Forelimb muscle (tissue), 1 donor: ENCODE measurements around the gene RAB3IL1. TPM values are rescaled to one million over a fixed set of nuclear protein-coding genes. Genes with fewer than 3 reads are reported as not detected.
"Not testable (repeated sequence)": the region's sequence is repeated elsewhere in the genome, so short reads cannot be mapped to it uniquely, and the experiment has no call there.

Experiments
- DNase-seq: peaks from one replicate; pipeline ENCODE4 v3.0.0-alpha.2; 2013; ENCODE audit warnings: low read depth
- polyA plus RNA-seq: library from polyadenylated mRNA; unstranded; fragments of 120-200 nt; gene quantifications from one replicate; pipeline ENCODE4 v1.2.1, GENCODE V29; 2013; ENCODE audit not compliant: insufficient read length

Gene RAB3IL1
- polyA plus RNA-seq, 1 donor: 25.9 TPM

DNA sequence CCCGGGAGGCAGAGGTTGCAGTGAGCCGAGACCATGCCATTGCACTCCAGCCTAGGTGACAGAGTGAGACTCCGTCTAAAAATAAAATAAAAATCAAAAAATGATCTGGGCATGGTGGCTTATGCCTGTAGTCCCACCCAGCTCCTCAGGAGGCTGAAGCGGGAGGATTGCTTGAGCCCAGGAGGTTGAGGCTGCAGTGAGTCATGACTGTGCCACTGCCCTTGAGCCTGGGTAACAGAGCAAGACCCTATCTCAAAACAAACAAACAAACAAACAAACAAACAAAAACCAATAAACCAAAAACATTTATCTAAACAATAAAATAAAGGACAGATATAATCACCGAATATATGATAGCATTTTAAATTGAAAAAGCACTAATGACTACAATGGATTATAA is 36.3 kb upstream of the RAB3IL1 start:
- DNase-seq: not testable (repeated sequence)

DNA sequence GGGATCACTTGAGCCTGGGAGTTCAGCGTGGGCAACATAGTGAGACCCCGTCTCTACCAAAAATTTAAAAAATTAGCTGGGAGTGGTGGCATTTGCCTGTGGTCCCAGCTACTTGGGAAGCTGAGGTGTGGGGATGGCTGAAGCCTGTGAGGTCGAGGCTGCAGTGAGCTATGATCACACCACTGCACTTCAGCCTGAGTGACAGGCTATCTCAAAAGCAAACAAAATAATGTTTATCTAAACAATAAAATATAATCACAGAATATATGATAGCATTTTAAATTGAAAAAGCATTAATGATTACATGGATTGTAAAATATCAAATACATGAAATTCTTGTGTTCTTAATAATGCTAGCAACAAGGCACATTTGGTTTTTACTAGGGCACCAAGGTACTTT is 35.5 kb upstream of the RAB3IL1 start:
- no peak for DNase-seq

DNA sequence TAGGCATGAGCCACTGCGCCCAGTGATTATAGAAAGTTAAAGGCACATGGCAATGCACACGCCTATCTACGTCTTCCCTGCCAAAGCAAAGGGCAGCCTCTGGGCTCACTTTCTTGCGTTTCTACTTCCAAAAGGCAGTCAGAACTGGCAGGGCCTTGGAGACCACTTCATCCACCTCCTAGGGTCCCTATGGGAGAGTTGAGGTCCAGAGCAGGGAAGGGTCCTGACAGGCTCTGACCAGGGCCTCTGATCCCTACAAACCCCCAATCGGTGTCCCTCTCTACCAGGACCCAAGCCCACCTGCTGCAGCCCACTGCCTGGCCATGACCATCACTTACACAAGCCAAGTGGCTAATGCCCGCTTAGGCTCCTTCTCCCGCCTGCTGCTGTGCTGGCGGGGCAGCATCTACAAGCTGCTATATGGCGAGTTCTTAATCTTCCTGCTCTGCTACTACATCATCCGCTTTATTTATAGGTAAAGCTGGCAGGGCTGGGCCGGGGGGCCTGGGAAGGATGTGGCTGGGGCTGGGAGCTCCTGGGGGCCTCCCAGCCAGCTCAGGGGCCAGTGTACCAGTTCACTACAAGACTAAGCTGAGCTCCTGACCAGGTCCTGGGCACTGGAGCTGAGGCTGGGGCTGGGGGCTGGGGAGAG is 34.2 kb upstream of the RAB3IL1 start:
- DNase-seq: no peak

DNA sequence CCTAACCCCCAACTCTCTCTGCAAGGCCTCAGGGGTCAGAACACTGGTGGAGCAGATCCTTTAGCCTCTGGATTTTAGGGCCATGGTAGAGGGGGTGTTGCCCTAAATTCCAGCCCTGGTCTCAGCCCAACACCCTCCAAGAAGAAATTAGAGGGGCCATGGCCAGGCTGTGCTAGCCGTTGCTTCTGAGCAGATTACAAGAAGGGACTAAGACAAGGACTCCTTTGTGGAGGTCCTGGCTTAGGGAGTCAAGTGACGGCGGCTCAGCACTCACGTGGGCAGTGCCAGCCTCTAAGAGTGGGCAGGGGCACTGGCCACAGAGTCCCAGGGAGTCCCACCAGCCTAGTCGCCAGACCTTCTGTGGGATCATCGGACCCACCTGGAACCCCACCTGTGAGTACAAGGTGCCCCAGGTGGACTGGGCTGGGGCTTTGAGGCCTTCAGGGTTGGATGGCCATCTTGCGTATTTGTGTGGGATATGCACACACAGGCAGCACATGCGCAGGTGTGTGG is 32.7 kb upstream of the RAB3IL1 start, which contains the start of gene BEST1:
TSS of gene BEST1 (plus strand) at position 317 of the 513 bp plus-strand sequence. CDS start 1,456 bp downstream, outside the sequence.
- DNase-seq: no peak

DNA sequence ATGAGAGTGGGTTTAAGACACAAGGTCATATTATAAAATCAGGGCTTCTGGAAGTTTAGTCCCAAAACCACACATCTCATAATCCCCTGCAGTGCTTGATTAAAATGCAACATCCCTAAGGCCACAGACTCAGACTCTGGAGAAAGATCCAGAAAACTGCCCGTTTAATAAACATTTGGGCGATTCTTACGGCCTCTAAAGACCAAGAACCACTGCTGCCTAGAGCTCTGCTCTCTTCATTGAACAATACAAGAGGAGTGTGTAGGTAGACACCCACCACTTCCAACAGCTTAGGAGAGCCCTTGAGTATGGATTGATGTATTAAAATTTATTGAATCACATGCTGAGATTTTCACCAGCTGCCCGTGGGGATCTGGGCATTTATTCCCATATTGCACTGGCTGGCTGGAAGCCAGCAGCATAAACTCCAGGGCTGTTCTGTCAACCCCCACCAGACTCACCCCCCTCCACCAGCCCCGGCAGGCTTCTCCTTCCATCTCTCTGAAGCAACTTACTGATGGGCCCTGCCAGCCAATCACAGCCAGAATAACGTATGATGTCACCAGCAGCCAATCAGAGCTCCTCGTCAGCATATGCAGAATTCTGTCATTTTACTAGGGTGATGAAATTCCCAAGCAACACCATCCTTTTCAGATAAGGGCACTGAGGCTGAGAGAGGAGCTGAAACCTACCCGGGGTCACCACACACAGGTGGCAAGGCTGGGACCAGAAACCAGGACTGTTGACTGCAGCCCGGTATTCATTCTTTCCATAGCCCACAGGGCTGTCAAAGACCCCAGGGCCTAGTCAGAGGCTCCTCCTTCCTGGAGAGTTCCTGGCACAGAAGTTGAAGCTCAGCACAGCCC is 32.0 kb upstream of the RAB3IL1 start:
- DNase-seq: peak; percentile 68

DNA sequence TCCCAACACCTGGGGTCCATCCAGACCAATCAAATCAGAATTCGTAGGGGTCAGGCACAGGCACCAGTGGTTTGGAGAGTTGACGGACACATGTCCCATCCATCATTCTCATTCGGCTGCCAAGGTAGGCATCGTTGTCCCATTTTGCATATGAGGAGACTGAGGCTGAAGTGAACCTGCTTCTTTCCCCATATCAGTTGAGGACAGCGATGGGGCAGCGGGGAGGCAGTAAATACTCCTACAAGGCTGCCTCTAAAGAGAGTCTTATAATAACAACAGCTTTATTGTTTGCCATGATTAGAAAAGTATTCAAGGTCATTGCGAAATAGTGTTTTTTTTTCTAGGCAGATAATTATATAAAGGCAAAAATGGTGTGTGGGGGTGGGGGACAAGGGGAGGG is 31.1 kb upstream of the RAB3IL1 start:
- no peak for DNase-seq

DNA sequence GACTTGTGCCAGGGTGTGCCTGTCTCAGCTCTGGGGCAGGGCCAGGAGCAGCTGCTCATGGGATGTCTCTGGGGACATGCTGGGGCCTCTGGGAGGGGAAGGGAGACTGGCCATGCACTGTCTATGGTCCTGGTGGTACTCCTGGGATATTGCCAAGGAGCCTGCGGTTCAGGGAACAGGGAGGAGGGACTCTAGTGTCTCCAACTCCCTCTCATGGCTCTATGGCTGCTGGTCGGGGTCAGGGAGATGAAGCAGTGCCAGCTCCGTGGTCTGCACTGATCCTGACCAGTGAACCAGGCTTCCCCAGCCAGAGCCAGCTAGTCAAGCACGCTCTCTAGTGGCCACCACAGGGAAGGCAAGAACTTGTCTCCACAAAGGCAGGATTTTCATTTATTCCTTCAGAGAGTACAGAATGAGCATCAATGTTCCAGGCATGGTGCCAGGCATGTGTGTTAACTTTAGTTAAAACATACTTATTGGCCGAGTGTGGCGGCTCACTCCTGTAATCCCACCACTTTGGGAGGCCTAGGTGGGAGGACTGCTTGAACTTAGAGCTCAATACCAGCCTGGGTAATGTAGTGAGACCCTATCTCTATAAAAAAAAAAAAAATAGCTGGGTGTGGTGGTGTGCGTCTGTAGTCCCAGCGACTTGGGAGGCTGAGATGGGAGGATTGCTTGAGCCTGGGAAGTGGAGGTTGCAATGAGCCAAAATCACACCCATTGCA is 30.3 kb upstream of the RAB3IL1 start:
- DNase-seq: peak; percentile 94

DNA sequence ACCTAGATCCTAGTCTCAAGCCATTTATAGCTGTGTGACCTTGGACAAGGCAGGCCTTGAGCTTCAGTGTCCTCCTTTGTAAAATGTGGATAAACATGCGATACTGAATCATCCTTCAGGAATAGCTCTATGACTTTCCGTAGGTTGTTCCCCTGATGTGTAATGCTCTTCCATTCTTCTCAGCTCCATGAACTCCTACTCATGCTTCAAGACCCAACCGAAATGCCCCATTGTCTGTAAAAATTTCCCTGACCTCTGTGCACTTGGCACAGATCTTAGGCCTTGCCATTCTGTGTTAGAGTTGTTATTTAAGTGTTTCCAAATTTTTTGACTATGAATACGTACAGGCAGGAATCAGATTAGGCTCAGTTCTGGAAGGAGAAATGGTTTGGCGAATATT is 29.5 kb upstream of the RAB3IL1 start:
- DNase-seq: no peak

DNA sequence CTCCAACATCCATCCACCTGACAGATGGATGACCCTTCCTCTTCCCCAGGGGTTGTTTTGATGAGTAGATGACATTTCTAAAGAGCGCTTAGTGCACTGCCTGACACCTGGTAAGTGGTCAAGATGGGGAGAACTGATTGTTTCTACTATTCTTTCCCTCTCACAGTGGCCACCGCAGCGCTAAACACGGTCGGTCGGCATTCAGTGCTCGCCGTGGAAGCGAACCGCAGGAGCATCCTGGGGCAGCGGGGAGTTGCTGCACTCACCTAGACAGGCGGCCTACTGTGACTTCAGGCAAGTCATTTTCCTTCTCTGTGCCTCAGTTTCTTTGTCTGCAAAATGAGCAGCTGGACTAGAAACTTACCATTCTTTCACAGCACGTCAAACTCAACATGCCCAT is 27.8 kb upstream of the RAB3IL1 start:
- no peak for DNase-seq

DNA sequence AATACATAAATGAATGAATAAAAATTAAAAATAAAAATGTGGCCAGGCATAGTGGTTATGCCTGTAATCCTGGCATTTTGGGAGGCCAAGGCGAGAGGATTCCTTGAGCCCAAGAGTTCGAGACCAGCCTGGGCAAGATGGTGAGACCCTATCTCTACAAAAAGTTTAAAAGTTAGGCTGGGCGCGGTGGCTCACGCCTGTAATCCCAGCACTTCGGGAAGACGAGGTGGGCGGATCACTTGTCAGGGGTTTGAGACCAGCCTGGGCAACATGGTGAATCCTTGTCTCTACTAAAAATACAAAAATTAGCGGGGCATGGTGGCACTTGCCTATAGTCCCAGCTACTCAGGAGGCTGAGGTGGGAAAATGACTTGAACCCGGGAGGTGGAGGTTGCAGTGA is 23.1 kb upstream of the RAB3IL1 start:
- DNase-seq: no peak

DNA sequence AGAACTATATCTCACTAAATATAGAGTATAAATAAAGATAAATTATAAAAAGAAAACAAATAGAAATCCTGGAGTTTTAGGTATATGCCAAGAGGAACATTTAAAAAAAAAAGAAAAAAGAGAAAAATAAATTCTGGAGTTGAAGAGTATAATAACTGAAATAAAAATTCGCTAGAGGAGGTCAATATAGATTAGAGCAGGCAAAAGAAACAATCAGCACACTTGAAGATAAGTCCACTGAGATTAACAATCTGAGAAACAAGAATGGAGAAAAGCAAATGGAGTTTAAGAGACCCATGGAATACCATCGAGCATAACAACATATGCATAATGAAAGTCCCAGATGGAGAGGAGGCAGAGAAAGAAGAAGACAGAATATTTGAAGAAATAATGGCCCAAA is 18.5 kb upstream of the RAB3IL1 start:
- DNase-seq: no peak

DNA sequence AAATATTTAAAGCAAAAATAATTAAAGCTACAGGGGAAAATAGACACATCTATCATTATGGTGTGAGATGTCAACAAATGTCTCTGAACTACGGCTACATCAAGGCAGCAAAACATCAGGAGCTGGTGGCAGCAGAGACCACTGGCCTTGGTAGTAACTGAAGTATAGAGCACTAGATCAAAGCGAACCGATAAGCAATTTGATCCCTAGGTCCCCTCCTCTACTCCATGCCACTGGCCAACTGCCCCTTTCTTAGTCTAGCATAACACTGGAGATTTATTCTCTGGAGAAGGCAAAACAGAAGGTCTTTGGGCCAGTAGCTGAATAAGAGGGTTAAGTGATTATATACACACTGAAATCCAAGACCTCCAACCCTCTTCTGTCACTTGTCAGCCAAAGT is 13.6 kb upstream of the RAB3IL1 start:
- no peak for DNase-seq

DNA sequence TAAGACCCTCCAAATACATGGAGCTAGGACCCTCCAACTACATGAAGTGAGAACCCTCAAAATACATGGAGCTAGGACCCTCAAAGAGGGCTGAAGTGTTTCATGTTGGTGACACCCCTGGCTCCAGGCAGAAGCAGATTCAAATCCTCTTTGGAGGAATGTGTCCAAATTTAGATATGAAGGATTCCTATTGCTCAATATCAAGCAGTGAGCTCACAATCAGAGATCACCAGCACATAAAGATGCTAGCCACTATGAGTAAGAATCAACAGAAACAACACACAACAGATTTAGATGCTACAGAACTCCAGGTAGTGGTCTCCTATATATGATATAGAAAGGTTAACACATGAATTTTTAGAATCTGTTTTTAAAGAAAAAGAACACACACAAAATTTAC is 11.2 kb upstream of the RAB3IL1 start:
- no peak for DNase-seq

DNA sequence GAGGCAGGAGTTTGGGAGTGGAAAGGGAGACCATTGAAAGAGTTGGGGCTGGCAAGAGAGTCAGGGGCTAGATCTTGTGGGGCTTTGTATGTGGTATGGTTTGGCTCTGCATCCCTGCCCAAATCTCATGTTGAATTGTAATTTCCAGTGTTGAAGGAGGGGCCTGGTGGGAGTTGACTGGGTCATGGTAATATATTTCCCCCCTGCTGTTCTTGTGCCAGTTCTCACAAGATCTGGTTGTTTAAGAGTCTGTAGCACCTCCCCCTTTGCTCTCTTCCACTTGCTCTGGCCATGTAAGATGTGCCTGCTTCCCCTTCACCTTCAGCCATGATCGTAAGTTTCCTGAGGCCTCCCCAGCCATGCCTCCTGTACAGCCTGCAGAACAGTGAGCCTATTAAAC is 10.1 kb upstream of the RAB3IL1 start:
- DNase-seq: no peak

DNA sequence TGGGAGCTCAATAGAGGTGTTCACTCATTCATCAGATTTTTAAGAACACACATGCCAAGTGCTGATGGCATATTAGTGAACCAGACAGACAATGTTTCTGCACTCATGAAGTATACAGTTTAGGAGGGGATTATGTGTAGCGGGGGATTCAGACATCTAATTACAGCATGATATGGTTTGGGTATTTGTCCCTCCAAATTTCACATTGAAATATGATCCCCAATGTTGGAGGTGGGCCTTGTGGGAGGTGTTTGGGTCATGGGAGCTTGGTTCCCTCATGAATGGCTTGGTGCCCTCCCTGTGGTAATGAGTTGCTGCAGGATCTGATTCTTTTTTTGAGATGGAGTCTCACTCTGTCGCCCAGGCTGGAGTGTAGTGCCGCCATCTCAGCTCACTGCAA is 8.9 kb upstream of the RAB3IL1 start:
- no peak for DNase-seq

DNA sequence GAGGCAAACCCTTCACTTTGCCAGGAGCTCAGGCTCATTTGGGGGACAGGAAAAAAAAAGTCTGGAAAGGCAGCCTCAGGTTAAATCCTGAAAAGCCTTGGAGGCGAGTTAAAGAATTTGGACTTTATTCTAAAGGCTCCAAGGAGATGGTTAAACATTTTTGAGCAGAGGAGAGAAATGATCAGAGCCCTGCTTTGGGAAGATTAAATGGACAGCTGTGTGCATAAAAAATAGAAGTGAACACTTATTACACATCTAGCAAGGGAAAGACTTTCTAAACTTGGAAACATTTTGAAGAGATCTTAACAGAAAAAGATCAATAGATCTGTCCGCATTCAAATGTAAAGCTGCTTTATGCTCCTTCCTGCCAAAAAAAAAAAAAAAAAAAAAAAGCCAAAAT is 8.4 kb upstream of the RAB3IL1 start:
- no peak for DNase-seq

DNA sequence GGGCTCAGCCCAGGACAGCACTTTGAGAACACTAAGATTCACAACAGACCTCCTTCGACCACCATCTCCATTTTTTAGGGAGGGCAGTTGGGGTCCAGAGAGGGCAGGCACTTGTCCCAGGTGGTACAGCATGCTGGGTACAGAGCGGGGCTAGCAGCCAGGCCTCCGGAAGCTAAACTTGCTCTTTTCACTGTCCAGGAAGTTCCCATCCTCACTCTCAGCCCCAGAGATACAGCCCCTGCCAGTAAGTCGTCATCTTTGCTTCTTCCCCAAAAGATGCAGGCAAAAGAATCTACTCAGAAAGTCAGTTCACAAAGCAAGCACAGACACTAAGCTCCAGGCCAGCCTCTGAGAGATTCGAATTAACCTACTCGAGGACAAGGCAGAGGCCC is 6.7 kb upstream of the RAB3IL1 start:
- no peak for DNase-seq

DNA sequence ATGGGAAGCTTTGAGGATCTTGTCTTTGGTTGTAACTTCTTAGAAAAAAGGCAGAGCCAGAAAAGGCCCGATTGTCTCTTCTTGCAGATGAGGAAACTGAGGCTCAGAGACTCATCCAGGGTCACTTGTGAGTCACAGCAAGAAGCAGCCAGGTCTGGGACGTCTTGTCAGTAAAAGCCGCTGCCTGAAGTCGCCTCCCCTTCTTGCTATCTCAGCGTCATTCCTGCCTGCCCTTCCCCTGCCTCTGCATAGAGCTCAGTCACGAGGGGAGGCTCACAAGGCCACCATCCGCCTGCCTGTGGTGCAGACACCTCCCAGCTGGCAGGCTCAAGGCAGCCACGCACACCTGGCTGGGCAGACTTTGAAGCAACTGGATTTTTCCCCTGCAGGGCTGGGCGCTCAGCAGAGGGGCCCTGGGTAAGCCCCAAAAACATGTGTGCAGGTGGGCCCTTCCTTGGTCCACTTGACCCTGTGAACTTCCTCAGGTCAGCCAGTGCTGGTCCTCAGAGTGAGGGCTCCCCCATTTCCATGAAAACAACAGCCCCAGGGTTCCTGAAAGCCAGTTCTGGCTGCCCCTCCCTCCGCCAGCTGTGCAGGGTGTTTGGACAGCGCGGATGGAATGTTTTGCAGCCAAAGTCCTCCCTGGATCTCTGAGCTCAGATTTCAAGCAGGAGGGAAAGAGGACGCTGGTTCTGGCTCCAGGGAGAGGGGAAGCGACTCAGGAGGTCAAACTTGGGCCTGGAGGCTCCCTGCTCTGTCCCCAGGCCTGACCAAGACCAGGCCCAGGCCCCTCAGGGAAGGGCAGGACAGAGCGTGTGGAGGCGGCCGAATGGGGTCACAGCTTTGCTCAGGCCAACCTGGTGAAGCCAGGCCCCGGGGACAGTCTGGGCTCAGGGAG is 6.0 kb upstream of the RAB3IL1 start:
- peak; percentile 89 for DNase-seq

DNA sequence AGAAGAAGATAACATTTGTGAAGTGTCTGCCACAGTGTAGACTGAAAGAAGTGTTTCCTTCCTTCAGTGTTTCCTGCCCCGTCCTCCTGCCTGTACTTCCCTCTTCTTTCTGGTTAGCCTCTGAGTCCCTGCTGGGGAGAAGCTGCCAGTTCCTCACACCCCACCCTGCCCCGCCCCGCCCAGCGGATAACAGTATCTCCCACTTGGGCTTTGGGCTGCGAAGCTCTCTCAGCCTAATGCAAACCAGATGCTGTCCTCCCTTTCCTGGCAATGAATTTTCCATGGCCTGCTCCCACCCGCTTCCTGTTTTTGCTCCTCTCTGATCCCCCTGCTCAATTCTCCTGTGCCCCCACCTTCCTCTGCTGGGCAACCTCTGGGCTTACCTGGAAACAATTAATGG is 5.2 kb upstream of the RAB3IL1 start:
- peak; percentile 84 for DNase-seq

DNA sequence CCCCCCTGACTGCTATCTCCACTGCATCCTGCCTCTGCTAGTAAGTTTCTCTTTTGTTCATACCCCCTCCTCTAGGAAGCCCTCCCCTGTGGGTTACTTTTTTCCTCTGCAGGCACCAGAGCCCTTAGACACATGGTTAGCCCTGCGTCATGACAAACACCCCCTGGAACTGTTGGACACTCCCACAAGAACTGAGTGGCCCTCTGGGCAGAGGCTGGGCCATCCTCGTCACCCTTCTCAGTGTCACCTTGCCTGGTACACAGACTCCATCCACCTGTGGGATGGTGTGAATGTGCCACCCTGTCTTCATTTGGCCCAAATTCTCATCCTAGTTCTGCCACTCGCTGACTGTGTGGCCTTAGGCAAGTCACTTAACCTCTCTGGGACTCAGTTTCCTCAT is 4.1 kb upstream of the RAB3IL1 start:
- DNase-seq: no peak
